ENCODE measurements around the gene RPL10. TPM values are rescaled to one million over a fixed set of nuclear protein-coding genes. Genes with fewer than 3 reads are reported as not detected.

Gene RPL10
- total RNA-seq, 1 experiment from 2014 or later: 2,110 TPM

- Histone ChIP-seq H3K4ac (ENCODE audit: low read depth, low read length) (no peak overlapping the region), H4K91ac (ENCODE audit: insufficient read length, low read depth, low read length) (no peak overlapping the region), H3K79me1 (ENCODE audit: insufficient read depth, low read depth, low read length, poor library complexity, severe bottlenecking) (no peaks in the 10 kb centered on the region), H3K18ac (ENCODE audit: insufficient read length, low read depth, low read length) (no peak overlapping the region), H3K27me3 (ENCODE audit: insufficient read depth, low read length) (no peaks in the 10 kb centered on the region), H3K56ac (ENCODE audit: insufficient read length, low read depth, low read length) (no peak overlapping the region), H2BK15ac (ENCODE audit: low read depth, low read length) (no peak overlapping the region), H3T11ph (ENCODE audit: low read length) (no peak overlapping the region), H2BK120ac (ENCODE audit: low read depth, low read length, poor library complexity, severe bottlenecking) (no peak overlapping the region), H3K23me2 (ENCODE audit: insufficient read length, low read depth, low read length, poor library complexity, severe bottlenecking) (no peaks in the 10 kb centered on the region), H3K14ac (ENCODE audit: insufficient read depth, low read length) (no peak overlapping the region; the same call in 1 of the 2 replicates), H3K27ac (ENCODE audit: insufficient read length, low read depth, low read length) (no peak overlapping the region), H3K9ac (ENCODE audit: extremely low read depth, insufficient read length, low read length) (no peak overlapping the region), H3K9me3 (ENCODE audit: control insufficient read depth, low read depth, low read length) (peaks cover 28% of the 10 kb centered on the region), H3K4me1 (ENCODE audit: insufficient read depth, low read length) (no peaks in the 10 kb centered on the region), H4K20me1 (ENCODE audit: control insufficient read depth, insufficient read depth, insufficient read length) (peaks cover 3% of the 10 kb centered on the region), H2BK20ac (ENCODE audit: low read depth, low read length, poor library complexity, severe bottlenecking) (no peak overlapping the region), H3K4me2 (ENCODE audit: insufficient read depth, insufficient read length, low read length) (no peak overlapping the region), H2BK5ac (ENCODE audit: insufficient read length, low read length) (no peak overlapping the region), H3K79me2 (ENCODE audit: insufficient read depth, low read length) (no peaks in the 10 kb centered on the region), H2BK12ac (ENCODE audit: insufficient read length, low read depth, low read length) (no peak overlapping the region), H2AK5ac (ENCODE audit: insufficient read length, low read length) (no peak overlapping the region), H3K23ac (ENCODE audit: insufficient read length, low read depth, low read length) (no peak overlapping the region), H4K5ac (ENCODE audit: insufficient read length, low read depth, low read length) (no peak overlapping the region), H2AFZ (ENCODE audit: low read length) (no peak overlapping the region), H4K8ac (replicated peaks; ENCODE audit: insufficient read length, low read depth, low read length) (no peak overlapping the region)
- TF ChIP-seq, protein P1, sequence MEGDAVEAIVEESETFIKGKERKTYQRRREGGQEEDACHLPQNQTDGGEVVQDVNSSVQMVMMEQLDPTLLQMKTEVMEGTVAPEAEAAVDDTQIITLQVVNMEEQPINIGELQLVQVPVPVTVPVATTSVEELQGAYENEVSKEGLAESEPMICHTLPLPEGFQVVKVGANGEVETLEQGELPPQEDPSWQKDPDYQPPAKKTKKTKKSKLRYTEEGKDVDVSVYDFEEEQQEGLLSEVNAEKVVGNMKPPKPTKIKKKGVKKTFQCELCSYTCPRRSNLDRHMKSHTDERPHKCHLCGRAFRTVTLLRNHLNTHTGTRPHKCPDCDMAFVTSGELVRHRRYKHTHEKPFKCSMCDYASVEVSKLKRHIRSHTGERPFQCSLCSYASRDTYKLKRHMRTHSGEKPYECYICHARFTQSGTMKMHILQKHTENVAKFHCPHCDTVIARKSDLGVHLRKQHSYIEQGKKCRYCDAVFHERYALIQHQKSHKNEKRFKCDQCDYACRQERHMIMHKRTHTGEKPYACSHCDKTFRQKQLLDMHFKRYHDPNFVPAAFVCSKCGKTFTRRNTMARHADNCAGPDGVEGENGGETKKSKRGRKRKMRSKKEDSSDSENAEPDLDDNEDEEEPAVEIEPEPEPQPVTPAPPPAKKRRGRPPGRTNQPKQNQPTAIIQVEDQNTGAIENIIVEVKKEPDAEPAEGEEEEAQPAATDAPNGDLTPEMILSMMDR (conservative IDR thresholded peaks at IDR 0.05): no peak
- no peak overlapping the region for H3K4me3 Mint-ChIP-seq
- H3K9me3 Mint-ChIP-seq: peaks cover 55 to 66% of the 10 kb centered on the region in 2 experiments
- no peak overlapping the region for H3K27ac Mint-ChIP-seq
- peaks cover 2% of the 10 kb centered on the region for H3K27me3 Mint-ChIP-seq (ENCODE audit: low read depth)
- no peak for DNase-seq
- WGBS (ENCODE audit: extremely low coverage, insufficient read length, low lambda C conversion rate): no CpG with 5 or more reads among the region's 13 CpGs
- peaks cover 36 to 84% (median 82%) of the 10 kb centered on the region in 3 experiments for H3K36me3 Mint-ChIP-seq (ENCODE audit: insufficient read depth in 1 of 3, low read depth in 3 of 3)
- no peaks in the 10 kb centered on the region for H3K4me1 Mint-ChIP-seq
Observed at GRCh38 chrX:154356596-154356995, 41.6 kb upstream of the RPL10 start.
